ENCODE data around the gene NAA30.
A peak's percentile ranks its signal among the peaks of the same experiment; 100 is the strongest.

NAA30 gene

GRCh38 chr14:57389646-57390036, 745 bp upstream of the NAA30 start:
- Histone ChIP-seq H3K36me3 (no peaks in the 10 kb centered on the region), H3K27ac (peak overlapping the region; percentile 77)

GRCh38 chr14:57390806-57391516, 575 bp downstream of the NAA30 start:
- peak overlapping the region; percentile 77 for H3K27ac ChIP-seq
- H3K27me3 ChIP-seq, result no peaks in the 10 kb centered on the region
- H3K36me3 ChIP-seq, result no peaks in the 10 kb centered on the region
- H3K4me1 ChIP-seq (ENCODE audit: control insufficient read depth in 1 of 2, insufficient read depth in 1 of 2, low read depth in 1 of 2, low read length in 1 of 2), result peaks cover 27 to 29% of the 10 kb centered on the region in 2 experiments
- peak overlapping the region; percentile 73 to 74 for H3K4me3 ChIP-seq (ENCODE audit: low read depth in 1 of 2, low read length in 1 of 2)
- TF ChIP-seq CTCF (IDR thresholded peaks at IDR 0.05), result no peak
- H3K9me3 ChIP-seq, result no peaks in the 10 kb centered on the region

More at GRCh38 chr14:57389646-57390036, 745 bp upstream of the NAA30 start:
- Histone ChIP-seq H3K4me3 (ENCODE audit: low read depth in 1 of 2, low read length in 1 of 2) (peak overlapping the region; percentile 73 to 74), H3K4me1 (ENCODE audit: control insufficient read depth in 1 of 2, insufficient read depth in 1 of 2, low read depth in 1 of 2, low read length in 1 of 2) (peaks cover 27 to 29% of the 10 kb centered on the region in 2 experiments), H3K9me3 (no peaks in the 10 kb centered on the region), H3K27me3 (no peaks in the 10 kb centered on the region)
- TF ChIP-seq CTCF (IDR thresholded peaks at IDR 0.05), result no peak

GRCh38 chr14:57391517-57392195, 1.3 kb downstream of the NAA30 start:
- H3K27me3 ChIP-seq, result no peaks in the 10 kb centered on the region
- no peak for TF ChIP-seq CTCF (IDR thresholded peaks at IDR 0.05)
- no peaks in the 10 kb centered on the region for H3K36me3 ChIP-seq
- peak overlapping the region; percentile 73 to 74 for H3K4me3 ChIP-seq (ENCODE audit: low read depth in 1 of 2, low read length in 1 of 2)
- no peaks in the 10 kb centered on the region for H3K9me3 ChIP-seq
- peak overlapping the region; percentile 77 for H3K27ac ChIP-seq
- H3K4me1 ChIP-seq (ENCODE audit: control insufficient read depth in 1 of 2, insufficient read depth in 1 of 2, low read depth in 1 of 2, low read length in 1 of 2), result peaks cover 27 to 29% of the 10 kb centered on the region in 2 experiments

GRCh38 chr14:57392830-57393229, 2.4 kb downstream of the NAA30 start:
- H3K27me3 ChIP-seq, result no peaks in the 10 kb centered on the region
- H3K27ac ChIP-seq, result no peak overlapping the region
- no peak for TF ChIP-seq CTCF (IDR thresholded peaks at IDR 0.05)
- H3K4me1 ChIP-seq (ENCODE audit: control insufficient read depth in 1 of 2, insufficient read depth in 1 of 2, low read depth in 1 of 2, low read length in 1 of 2), result peaks cover 25 to 27% of the 10 kb centered on the region in 2 experiments
- H3K36me3 ChIP-seq, result no peaks in the 10 kb centered on the region
- no peaks in the 10 kb centered on the region for H3K9me3 ChIP-seq
- H3K4me3 ChIP-seq (ENCODE audit: low read depth in 1 of 2, low read length in 1 of 2), result no peak overlapping the region

- Histone ChIP-seq H3K4me3 (ENCODE audit: low read depth in 1 of 2, low read length in 1 of 2) (no peak overlapping the region), H3K27me3 (no peaks in the 10 kb centered on the region), H3K36me3 (peaks cover 33% of the 10 kb centered on the region), H3K9me3 (no peaks in the 10 kb centered on the region), H3K27ac (no peak overlapping the region), H3K4me1 (ENCODE audit: control insufficient read depth in 1 of 2, insufficient read depth in 1 of 2, low read depth in 1 of 2, low read length in 1 of 2) (no peaks in the 10 kb centered on the region)
- no peak for TF ChIP-seq CTCF (IDR thresholded peaks at IDR 0.05)
Measured at GRCh38 chr14:57400556-57401494, 10.4 kb downstream of the NAA30 start.

Measured in neutrophil (primary cell).